DOHH2 (cell line): ENCODE data around the gene DGKE.
A peak's percentile ranks its signal among the peaks of the same experiment; 100 is the strongest.

Experiments used
- H3F3A ChIP-seq: fragments of 200-600 bp; sonication (generic), shearing (Covaris generic); 2 replicates; pipeline ENCODE4 v1.6.0; 2016; ENCODE audit warnings: antibody characterized with exemption, mild to moderate bottlenecking; ENCODE audit not compliant: control insufficient read depth, insufficient read depth
- H3K27ac ChIP-seq: fragments of 200-600 bp; sonication (generic); 2 replicates; pipeline ENCODE4 v1.5.1; 2014; ENCODE audit warnings: low read depth, mild to moderate bottlenecking, low read length, moderate library complexity
- H3K27me3 ChIP-seq: fragments of 200-600 bp; sonication (generic); 2 replicates; pipeline ENCODE4 v1.6.1; 2014; ENCODE audit warnings: mild to moderate bottlenecking, low read length, mixed read lengths; ENCODE audit not compliant: control insufficient read depth
- H3K36me3 ChIP-seq: fragments of 200-600 bp; sonication (generic); 2 replicates; pipeline ENCODE4 v1.6.1; 2014; ENCODE audit warnings: mild to moderate bottlenecking, low read length, moderate library complexity, mixed read lengths; ENCODE audit not compliant: control insufficient read depth
- H3K4me1 ChIP-seq: fragments of 200-600 bp; sonication (generic); 2 replicates; pipeline ENCODE4 v1.6.1; 2014; ENCODE audit warnings: mild to moderate bottlenecking, low read length, mixed read lengths; ENCODE audit not compliant: control insufficient read depth
- H3K4me2 ChIP-seq: fragments of 200-600 bp; sonication (generic); 2 replicates; pipeline ENCODE4 v1.6.0; 2014; ENCODE audit warnings: mild to moderate bottlenecking, low read length, moderate library complexity
- H3K4me3 ChIP-seq: fragments of 200-600 bp; sonication (generic); 2 replicates; pipeline ENCODE4 v1.5.1; 2014; ENCODE audit warnings: mild to moderate bottlenecking, low read length, mixed read lengths
- H3K79me2 ChIP-seq: fragments of 200-600 bp; sonication (generic); 2 replicates; pipeline ENCODE4 v1.6.1; 2014; ENCODE audit warnings: mild to moderate bottlenecking, low read length, mixed read lengths; ENCODE audit not compliant: control insufficient read depth
- H3K9me2 ChIP-seq: fragments of 200-600 bp; sonication (generic); replicated peaks from 2 replicates; pipeline ENCODE4 v1.6.1; 2014; ENCODE audit warnings: mild to moderate bottlenecking, low read length, mixed read lengths; ENCODE audit not compliant: control insufficient read depth
- H3K9me3 ChIP-seq: fragments of 200-600 bp; sonication (generic); 2 replicates; pipeline ENCODE4 v1.6.1; 2014; ENCODE audit warnings: antibody characterized with exemption, low read length, mixed read lengths; ENCODE audit not compliant: control insufficient read depth, insufficient read depth
- H4K20me1 ChIP-seq: fragments of 200-600 bp; sonication (generic); 2 replicates; pipeline ENCODE4 v1.6.0; 2014; ENCODE audit warnings: low read depth, mild to moderate bottlenecking, antibody characterized with exemption, low read length, moderate library complexity; ENCODE audit not compliant: control insufficient read depth, insufficient read depth
- EZH2phosphoT487 ChIP-seq: fragments of 200-600 bp; sonication (generic); IDR thresholded peaks from 2 replicates; pipeline ENCODE4 v1.6.1; 2017; ENCODE audit warnings: borderline replicate concordance, mild to moderate bottlenecking, antibody characterized with exemption, low read length, moderate library complexity, mixed read lengths
- TF ChIP-seq, protein P1 (sequence below): fragments of 200-600 bp; sonication (generic); IDR thresholded peaks from one replicate; pipeline ENCODE4 v1.5.1; 2014; ENCODE audit warnings: antibody characterized with exemption, mild to moderate bottlenecking, low read depth, low read length; ENCODE audit not compliant: poor library complexity, severe bottlenecking

Gene DGKE

GRCh38 chr17:56908001-56908542, 74.1 kb downstream of the DGKE start:
- Histone ChIP-seq H3K27me3 (no peaks in the 10 kb centered on the region), H3F3A (peaks cover 23% of the 10 kb centered on the region), H3K9me2 (no peaks in the 10 kb centered on the region), H3K79me2 (peaks cover 64% of the 10 kb centered on the region), H3K9me3 (no peaks in the 10 kb centered on the region), H3K27ac (peak overlapping the region; percentile 79), H3K4me1 (peaks cover 56% of the 10 kb centered on the region), H3K36me3 (peaks cover 79% of the 10 kb centered on the region), H3K4me2 (peak overlapping the region; percentile 72), H4K20me1 (peaks cover 19% of the 10 kb centered on the region; the same call in 1 of the 2 replicates), H3K4me3 (peak overlapping the region; percentile 54)
- no peak for TF ChIP-seq EZH2phosphoT487
- TF ChIP-seq, protein P1, sequence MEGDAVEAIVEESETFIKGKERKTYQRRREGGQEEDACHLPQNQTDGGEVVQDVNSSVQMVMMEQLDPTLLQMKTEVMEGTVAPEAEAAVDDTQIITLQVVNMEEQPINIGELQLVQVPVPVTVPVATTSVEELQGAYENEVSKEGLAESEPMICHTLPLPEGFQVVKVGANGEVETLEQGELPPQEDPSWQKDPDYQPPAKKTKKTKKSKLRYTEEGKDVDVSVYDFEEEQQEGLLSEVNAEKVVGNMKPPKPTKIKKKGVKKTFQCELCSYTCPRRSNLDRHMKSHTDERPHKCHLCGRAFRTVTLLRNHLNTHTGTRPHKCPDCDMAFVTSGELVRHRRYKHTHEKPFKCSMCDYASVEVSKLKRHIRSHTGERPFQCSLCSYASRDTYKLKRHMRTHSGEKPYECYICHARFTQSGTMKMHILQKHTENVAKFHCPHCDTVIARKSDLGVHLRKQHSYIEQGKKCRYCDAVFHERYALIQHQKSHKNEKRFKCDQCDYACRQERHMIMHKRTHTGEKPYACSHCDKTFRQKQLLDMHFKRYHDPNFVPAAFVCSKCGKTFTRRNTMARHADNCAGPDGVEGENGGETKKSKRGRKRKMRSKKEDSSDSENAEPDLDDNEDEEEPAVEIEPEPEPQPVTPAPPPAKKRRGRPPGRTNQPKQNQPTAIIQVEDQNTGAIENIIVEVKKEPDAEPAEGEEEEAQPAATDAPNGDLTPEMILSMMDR: no peak

GRCh38 chr17:56909742-56910508, 76.0 kb downstream of the DGKE start:
- TF ChIP-seq EZH2phosphoT487: no peak
- TF ChIP-seq, protein P1: no peak
- Histone ChIP-seq H4K20me1 (peaks cover 19% of the 10 kb centered on the region; the same call in 1 of the 2 replicates), H3K36me3 (peaks cover 65% of the 10 kb centered on the region)

DNA sequence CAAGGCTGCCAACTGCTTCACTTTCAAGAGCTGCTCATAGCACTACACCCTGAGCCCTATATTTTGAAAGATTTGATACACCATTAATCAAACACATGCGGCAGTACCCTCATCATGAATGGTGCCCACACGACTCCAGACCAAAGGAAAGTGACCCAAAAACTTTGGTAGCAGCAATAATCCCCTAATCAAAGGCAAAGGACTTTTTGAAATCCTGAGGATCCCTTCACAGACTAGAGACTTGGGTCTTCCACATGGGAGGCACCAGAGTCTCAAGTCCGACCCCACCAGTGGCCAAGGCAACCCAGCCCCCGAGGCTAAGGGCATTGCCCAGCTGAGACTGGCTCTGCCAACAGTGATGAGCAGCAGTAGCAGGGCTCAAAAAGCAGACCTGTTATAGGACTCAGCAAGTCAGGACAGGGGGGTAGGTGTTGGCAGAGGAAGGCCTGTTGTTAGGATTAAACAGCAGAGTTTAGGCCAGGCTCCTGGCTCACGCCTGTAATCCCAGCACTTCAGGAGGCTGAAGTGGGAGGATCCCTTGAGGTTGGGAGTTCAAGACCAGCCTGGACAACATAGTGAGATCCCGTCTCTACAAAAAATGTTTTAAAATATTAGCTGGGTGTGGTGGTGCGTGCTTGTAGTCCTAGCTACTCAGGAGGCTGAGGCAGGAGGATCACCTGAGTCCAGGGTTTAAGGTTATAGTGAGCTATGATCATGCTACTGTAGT, 76.7 kb downstream of the DGKE start:
- Histone ChIP-seq H3K27ac (0 out of 2 replicates have a peak overlapping the region, but pooled peaks have one; percentile 79), H3K4me1 (peaks cover 69% of the 10 kb centered on the region), H3K4me2 (peak overlapping the region; percentile 72), H3K79me2 (peaks cover 79% of the 10 kb centered on the region), H3F3A (peaks cover 23% of the 10 kb centered on the region), H3K36me3 (peaks cover 60% of the 10 kb centered on the region), H3K9me3 (no peaks in the 10 kb centered on the region), H3K27me3 (no peaks in the 10 kb centered on the region), H4K20me1 (peaks cover 19% of the 10 kb centered on the region; the same call in 1 of the 2 replicates), H3K9me2 (no peaks in the 10 kb centered on the region), H3K4me3 (peak overlapping the region; percentile 54)
- no peak for TF ChIP-seq EZH2phosphoT487
- TF ChIP-seq, protein P1: no peak

More at GRCh38 chr17:56909742-56910508, 76.0 kb downstream of the DGKE start:
- no peaks in the 10 kb centered on the region for H3K9me3 ChIP-seq
- peaks cover 61% of the 10 kb centered on the region for H3K4me1 ChIP-seq
- no peaks in the 10 kb centered on the region for H3K27me3 ChIP-seq
- H3K4me3 ChIP-seq: peak overlapping the region; percentile 54
- H3K27ac ChIP-seq: peak overlapping the region; percentile 79
- peak overlapping the region; percentile 72 for H3K4me2 ChIP-seq
- peaks cover 23% of the 10 kb centered on the region for H3F3A ChIP-seq
- H3K9me2 ChIP-seq: no peaks in the 10 kb centered on the region
- peaks cover 79% of the 10 kb centered on the region for H3K79me2 ChIP-seq
